ENCODE measurements around the gene CLRN1. TPM values are rescaled to one million over a fixed set of nuclear protein-coding genes. Genes with fewer than 3 reads are reported as not detected.

The CLRN1 gene
- total and polyA plus RNA-seq, 2 donors (not counting 1 experiment from before 2014, with no cell fraction given) = not detected

DNA sequence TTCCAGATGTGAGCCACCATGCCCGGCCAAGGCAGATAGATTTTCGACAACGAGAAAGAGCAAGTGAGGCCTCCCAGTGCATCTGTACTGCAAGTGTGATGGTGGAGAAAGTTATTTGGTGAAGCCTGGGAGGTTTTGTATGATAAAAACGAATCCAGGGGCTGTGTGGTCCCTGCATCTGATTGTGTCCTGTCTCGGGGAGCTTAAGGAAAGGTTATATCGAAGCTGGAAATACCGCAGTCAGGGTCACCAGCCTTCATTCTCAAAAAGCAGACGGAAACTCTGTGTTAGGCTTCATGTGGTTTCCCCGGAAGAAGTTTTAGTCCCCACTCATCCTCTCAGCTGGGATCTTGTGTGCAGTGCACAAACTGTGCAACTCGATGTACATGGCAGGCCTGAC is 70.7 kb downstream of the CLRN1 start:
- no peak overlapping the region for H3K9ac ChIP-seq (ENCODE audit: insufficient read depth, low read length)
- H3K27me3 ChIP-seq (ENCODE audit: control insufficient read depth, insufficient read depth, low read length) = peaks cover 12% of the 10 kb centered on the region
- DNase-seq (ENCODE audit: low read depth in 2 of 2) = no peak
- no peaks in the 10 kb centered on the region for H4K20me1 ChIP-seq (ENCODE audit: control insufficient read depth, extremely low read depth, insufficient read depth, low read length)
- no peaks in the 10 kb centered on the region for H3K36me3 ChIP-seq (ENCODE audit: control insufficient read depth, insufficient read depth, low read length)
- no peak overlapping the region for H3K4me2 ChIP-seq (ENCODE audit: extremely low read depth, insufficient read depth, low read length)
- no peak overlapping the region for H3K27ac ChIP-seq (ENCODE audit: insufficient read depth, low read length)
- H3K79me2 ChIP-seq (ENCODE audit: control insufficient read depth, insufficient read depth, low read length) = no peaks in the 10 kb centered on the region
- no peak overlapping the region for H2AFZ ChIP-seq (ENCODE audit: low read length)
- no peak for TF ChIP-seq EZH2 (IDR thresholded peaks at IDR 0.05; ENCODE audit: low read length, missing control alignments)
- no peak overlapping the region for H3K4me3 ChIP-seq (replicated peaks in 1 of 4; ENCODE audit: control extremely low read depth in 1 of 4, insufficient read depth in 1 of 4, low read depth in 3 of 4, low read length in 4 of 4)
- no peaks in the 10 kb centered on the region for H3K4me1 ChIP-seq (ENCODE audit: control insufficient read depth, extremely low read depth, insufficient read depth, low read length)
- no peaks in the 10 kb centered on the region for H3K9me3 ChIP-seq (ENCODE audit: control insufficient read depth, insufficient read depth, low read depth, low read length)

DNA sequence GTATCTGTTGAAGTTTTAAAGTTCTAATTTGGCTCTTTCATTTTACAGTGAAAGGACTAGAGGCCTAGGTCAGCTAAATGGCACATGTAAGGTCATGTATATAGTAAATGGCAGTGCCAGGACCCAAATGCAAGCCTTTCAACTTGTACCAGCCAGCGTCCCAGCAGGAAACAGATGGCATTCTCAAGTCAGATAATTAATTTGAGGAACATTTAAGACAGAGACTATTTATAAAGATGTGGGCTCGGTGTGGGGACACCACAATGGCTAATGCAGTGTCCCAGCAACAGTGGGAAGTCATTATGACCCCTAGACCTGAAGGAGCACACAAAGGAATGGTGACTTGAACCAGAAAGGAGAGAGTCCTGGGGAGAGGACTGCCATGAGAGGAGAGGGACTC is 73.4 kb downstream of the CLRN1 start:
- Histone ChIP-seq H3K9ac (ENCODE audit: insufficient read depth, low read length) (no peak overlapping the region), H3K27ac (ENCODE audit: insufficient read depth, low read length) (no peak overlapping the region)

GRCh38 chr3:150898046-150898754 is 74.3 kb downstream of the CLRN1 start:
- Histone ChIP-seq H3K9me3 (ENCODE audit: control insufficient read depth, insufficient read depth, low read depth, low read length) (no peaks in the 10 kb centered on the region), H3K4me3 (replicated peaks in 1 of 4; ENCODE audit: control extremely low read depth in 1 of 4, insufficient read depth in 1 of 4, low read depth in 3 of 4, low read length in 4 of 4) (no peak overlapping the region), H2AFZ (ENCODE audit: low read length) (no peak overlapping the region), H3K79me2 (ENCODE audit: control insufficient read depth, insufficient read depth, low read length) (no peaks in the 10 kb centered on the region), H3K4me1 (ENCODE audit: control insufficient read depth, extremely low read depth, insufficient read depth, low read length) (no peaks in the 10 kb centered on the region), H3K36me3 (ENCODE audit: control insufficient read depth, insufficient read depth, low read length) (no peaks in the 10 kb centered on the region), H3K27ac (ENCODE audit: insufficient read depth, low read length) (no peak overlapping the region), H4K20me1 (ENCODE audit: control insufficient read depth, extremely low read depth, insufficient read depth, low read length) (no peaks in the 10 kb centered on the region), H3K9ac (ENCODE audit: insufficient read depth, low read length) (no peak overlapping the region), H3K4me2 (ENCODE audit: extremely low read depth, insufficient read depth, low read length) (no peak overlapping the region), H3K27me3 (ENCODE audit: control insufficient read depth, insufficient read depth, low read length) (peaks cover 6% of the 10 kb centered on the region)
- DNase-seq (ENCODE audit: low read depth in 2 of 2) = no peak
- no peak for TF ChIP-seq EZH2 (IDR thresholded peaks at IDR 0.05; ENCODE audit: low read length, missing control alignments)
- TF ChIP-seq, protein P1, sequence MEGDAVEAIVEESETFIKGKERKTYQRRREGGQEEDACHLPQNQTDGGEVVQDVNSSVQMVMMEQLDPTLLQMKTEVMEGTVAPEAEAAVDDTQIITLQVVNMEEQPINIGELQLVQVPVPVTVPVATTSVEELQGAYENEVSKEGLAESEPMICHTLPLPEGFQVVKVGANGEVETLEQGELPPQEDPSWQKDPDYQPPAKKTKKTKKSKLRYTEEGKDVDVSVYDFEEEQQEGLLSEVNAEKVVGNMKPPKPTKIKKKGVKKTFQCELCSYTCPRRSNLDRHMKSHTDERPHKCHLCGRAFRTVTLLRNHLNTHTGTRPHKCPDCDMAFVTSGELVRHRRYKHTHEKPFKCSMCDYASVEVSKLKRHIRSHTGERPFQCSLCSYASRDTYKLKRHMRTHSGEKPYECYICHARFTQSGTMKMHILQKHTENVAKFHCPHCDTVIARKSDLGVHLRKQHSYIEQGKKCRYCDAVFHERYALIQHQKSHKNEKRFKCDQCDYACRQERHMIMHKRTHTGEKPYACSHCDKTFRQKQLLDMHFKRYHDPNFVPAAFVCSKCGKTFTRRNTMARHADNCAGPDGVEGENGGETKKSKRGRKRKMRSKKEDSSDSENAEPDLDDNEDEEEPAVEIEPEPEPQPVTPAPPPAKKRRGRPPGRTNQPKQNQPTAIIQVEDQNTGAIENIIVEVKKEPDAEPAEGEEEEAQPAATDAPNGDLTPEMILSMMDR (conservative IDR thresholded peaks at IDR 0.05 in 1 of 2, IDR thresholded peaks at IDR 0.05 in 1 of 2; ENCODE audit: low read depth in 1 of 2, low read length in 2 of 2) = no peak

More for the DNA sequence above, 73.4 kb downstream of the CLRN1 start:
- Histone ChIP-seq H3K27me3 (ENCODE audit: control insufficient read depth, insufficient read depth, low read length) (peaks cover 6% of the 10 kb centered on the region), H3K36me3 (ENCODE audit: control insufficient read depth, insufficient read depth, low read length) (no peaks in the 10 kb centered on the region), H3K9me3 (ENCODE audit: control insufficient read depth, insufficient read depth, low read depth, low read length) (no peaks in the 10 kb centered on the region), H2AFZ (ENCODE audit: low read length) (no peak overlapping the region), H4K20me1 (ENCODE audit: control insufficient read depth, extremely low read depth, insufficient read depth, low read length) (no peaks in the 10 kb centered on the region), H3K4me3 (replicated peaks in 1 of 4; ENCODE audit: control extremely low read depth in 1 of 4, insufficient read depth in 1 of 4, low read depth in 3 of 4, low read length in 4 of 4) (no peak overlapping the region), H3K4me2 (ENCODE audit: extremely low read depth, insufficient read depth, low read length) (no peak overlapping the region), H3K4me1 (ENCODE audit: control insufficient read depth, extremely low read depth, insufficient read depth, low read length) (no peaks in the 10 kb centered on the region), H3K79me2 (ENCODE audit: control insufficient read depth, insufficient read depth, low read length) (no peaks in the 10 kb centered on the region)
- DNase-seq (ENCODE audit: low read depth in 2 of 2) = no peak
- TF ChIP-seq EZH2 (IDR thresholded peaks at IDR 0.05; ENCODE audit: low read length, missing control alignments) = no peak
- TF ChIP-seq, protein P1 (conservative IDR thresholded peaks at IDR 0.05 in 1 of 2, IDR thresholded peaks at IDR 0.05 in 1 of 2; ENCODE audit: low read depth in 1 of 2, low read length in 2 of 2) = no peak

All from fibroblast of lung (primary cell).